Lower leg skin (tissue), 4 donors: ENCODE data around the gene ASPN. TPM values are rescaled to one million over a fixed set of nuclear protein-coding genes. Genes with fewer than 3 reads are reported as not detected.

Source experiments
- DNase-seq, 2 donors: peaks; one replicate each; pipeline ENCODE4 v3.0.0-alpha.2; 2019; ENCODE audit warnings: low spot score in 2 of 2
- H3K4me3 ChIP-seq: fragments of 200-600 bp; sonication (generic); 2 replicates; pipeline ENCODE4 v1.5.1; 2017; ENCODE audit warnings: mild to moderate bottlenecking, low read depth; ENCODE audit not compliant: poor library complexity, severe bottlenecking
- POLR2A ChIP-seq, 2 donors: fragments of 450-650 bp; IDR thresholded peaks; one replicate each; pipeline ENCODE4 v1.6.1; 2016 to 2017; ENCODE audit warnings: antibody characterized with exemption in 2 of 2, mild to moderate bottlenecking in 1 of 2, moderate library complexity in 1 of 2
- WGBS, 2 donors: methylation state at CpG; one replicate each; pipeline ENCODE4 v1.1.5; 2018; 5-methylcytosine and 5-hydroxymethylcytosine counted together
- intact Hi-C: fragments of 100-400 bp; cut with DNase I; formaldehyde crosslinking; loops from one replicate; pipeline ENCODE4 v1.15.0; 2023; ENCODE audit warnings: low total_unique reads
- total RNA-seq, 4 donors: library from RNA; depleted of rRNA; stranded (reverse); fragments of >200 nt; gene quantifications; one replicate each; pipeline ENCODE4 v1.1.0, GENCODE V29; 2016
- TF ChIP-seq, protein P1 (sequence below), 3 donors: fragments of 450-650 bp; IDR thresholded peaks; one replicate each; pipeline ENCODE4 v1.5.1; 2016; ENCODE audit warnings: antibody characterized with exemption in 3 of 3, mild to moderate bottlenecking in 3 of 3, moderate library complexity in 2 of 3

ASPN gene
- total RNA-seq, 4 donors from 2014 or later, result 3.0 to 9.1 (median 5.7) TPM

DNA sequence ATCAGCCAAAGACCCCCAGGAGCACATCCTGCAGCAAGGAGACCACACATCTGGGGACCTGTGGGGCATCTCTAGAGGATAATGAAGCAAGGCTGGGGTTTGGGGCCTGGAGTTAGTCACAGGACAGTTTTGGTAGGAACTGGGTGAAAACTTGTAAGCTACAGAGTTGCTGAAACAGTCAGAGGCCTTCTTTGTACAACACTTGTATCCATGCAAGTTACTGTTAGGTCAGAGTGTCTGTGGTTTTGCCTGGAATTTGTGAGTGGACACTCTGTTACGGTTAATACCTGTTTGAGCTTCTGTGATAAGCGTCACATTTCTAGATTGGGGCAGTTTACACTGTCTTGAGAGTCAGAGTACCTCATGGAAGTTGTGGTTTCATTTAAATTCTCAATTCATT, 22.6 kb upstream of the ASPN start:
- TF ChIP-seq, protein P1, sequence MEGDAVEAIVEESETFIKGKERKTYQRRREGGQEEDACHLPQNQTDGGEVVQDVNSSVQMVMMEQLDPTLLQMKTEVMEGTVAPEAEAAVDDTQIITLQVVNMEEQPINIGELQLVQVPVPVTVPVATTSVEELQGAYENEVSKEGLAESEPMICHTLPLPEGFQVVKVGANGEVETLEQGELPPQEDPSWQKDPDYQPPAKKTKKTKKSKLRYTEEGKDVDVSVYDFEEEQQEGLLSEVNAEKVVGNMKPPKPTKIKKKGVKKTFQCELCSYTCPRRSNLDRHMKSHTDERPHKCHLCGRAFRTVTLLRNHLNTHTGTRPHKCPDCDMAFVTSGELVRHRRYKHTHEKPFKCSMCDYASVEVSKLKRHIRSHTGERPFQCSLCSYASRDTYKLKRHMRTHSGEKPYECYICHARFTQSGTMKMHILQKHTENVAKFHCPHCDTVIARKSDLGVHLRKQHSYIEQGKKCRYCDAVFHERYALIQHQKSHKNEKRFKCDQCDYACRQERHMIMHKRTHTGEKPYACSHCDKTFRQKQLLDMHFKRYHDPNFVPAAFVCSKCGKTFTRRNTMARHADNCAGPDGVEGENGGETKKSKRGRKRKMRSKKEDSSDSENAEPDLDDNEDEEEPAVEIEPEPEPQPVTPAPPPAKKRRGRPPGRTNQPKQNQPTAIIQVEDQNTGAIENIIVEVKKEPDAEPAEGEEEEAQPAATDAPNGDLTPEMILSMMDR (IDR thresholded peaks at IDR 0.05), result no peak
- TF ChIP-seq POLR2A (IDR thresholded peaks at IDR 0.05), result no peak
- 97 to 100% methylated on average over 2 of the region's 2 CpGs for WGBS, 2 donors
- no peak for DNase-seq
- intact Hi-C loops, result no loop called here
- H3K4me3 ChIP-seq, result no peak overlapping the region

DNA sequence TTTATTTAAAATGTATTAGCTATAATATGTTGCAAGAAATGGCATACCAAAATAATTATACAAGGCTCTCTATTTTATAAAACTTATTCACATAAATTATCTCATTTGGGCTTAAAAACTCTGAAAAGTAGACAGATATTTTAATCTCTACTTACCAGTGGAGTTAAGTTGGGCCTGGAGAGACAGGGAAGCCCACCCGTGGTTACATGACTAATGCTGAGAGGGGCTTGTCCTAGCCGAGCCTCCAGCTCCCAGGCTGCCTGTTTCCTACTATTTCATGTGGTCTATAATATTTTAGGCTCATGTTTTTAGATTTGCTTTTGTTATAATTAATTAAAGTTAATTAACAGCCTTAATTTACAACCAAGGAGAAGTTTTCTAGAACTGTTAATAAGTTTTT, 20.9 kb upstream of the ASPN start:
- H3K4me3 ChIP-seq, result no peak overlapping the region
- 75 to 90% methylated on average over 2 of the region's 2 CpGs for WGBS, 2 donors
- no peak for TF ChIP-seq POLR2A (IDR thresholded peaks at IDR 0.05)
- TF ChIP-seq, protein P1 (IDR thresholded peaks at IDR 0.05), result no peak
- no peak for DNase-seq
- intact Hi-C loops, result no loop called here

DNA sequence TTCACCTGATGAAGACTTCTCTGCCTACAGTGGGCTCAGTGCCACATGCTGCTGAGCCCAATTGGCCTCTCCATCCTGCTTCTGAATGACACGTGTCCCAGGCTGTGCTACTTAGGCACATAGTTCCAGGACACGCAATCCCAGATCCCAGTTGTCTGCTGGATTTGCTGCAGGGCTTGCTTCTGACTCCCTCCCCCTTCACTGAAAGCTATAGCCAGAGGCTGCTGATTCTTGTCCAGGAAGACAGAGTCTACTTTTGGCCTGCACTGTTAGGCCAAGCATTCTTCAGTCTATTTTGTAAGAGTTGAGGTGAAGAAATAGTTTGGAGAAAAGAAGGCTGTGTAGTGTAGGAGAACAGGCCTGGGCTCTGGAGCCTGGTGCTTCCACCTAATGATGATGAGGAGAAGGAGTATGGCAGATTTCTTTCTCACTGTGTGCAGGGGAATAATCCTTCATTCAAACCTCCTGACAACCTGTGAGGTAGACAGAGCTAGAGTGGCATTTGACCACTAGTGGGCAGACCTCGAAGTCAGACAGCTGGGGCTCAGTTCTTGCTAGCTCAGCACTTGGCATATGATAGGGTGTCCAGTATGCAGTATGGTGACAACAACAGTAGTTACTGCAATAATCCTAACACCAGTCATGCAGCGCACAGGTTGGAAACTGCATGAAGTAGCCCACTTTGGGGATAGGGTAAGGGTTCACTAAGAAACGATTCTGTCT, 19.5 kb upstream of the ASPN start:
- H3K4me3 ChIP-seq, result no peak overlapping the region
- DNase-seq, result peak in 1 of 2 donors; percentile 61
- WGBS, 2 donors, result 60 to 62% methylated on average over 5 of the region's 5 CpGs
- TF ChIP-seq, protein P1 (IDR thresholded peaks at IDR 0.05), result no peak
- intact Hi-C loops, result no loop called here

DNA sequence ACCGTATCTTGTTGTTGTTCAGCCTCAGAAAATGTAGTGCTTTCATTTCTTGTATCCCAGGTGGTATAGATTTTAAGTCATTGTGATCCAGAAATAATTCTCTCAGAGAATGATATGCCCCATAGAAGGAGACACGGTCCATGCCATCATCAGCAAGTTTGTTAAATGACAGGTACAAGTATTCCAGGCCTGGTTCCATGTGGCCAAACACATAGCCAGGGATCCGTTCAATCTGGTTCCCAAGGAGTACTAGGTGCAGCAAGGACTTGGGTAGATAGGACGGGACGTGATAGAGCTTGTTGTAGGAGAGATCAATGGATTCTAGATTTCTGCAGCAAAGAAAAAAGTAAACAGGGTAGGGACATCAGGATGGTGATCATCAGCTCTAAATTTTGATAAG, 18.4 kb upstream of the ASPN start:
- no peak overlapping the region for H3K4me3 ChIP-seq
- WGBS, 2 donors, result 67 to 83% methylated on average over 5 of the region's 5 CpGs
- intact Hi-C loops, result no loop called here
- DNase-seq, result no peak
- no peak for TF ChIP-seq POLR2A (IDR thresholded peaks at IDR 0.05)
- TF ChIP-seq, protein P1 (IDR thresholded peaks at IDR 0.05), result no peak

DNA sequence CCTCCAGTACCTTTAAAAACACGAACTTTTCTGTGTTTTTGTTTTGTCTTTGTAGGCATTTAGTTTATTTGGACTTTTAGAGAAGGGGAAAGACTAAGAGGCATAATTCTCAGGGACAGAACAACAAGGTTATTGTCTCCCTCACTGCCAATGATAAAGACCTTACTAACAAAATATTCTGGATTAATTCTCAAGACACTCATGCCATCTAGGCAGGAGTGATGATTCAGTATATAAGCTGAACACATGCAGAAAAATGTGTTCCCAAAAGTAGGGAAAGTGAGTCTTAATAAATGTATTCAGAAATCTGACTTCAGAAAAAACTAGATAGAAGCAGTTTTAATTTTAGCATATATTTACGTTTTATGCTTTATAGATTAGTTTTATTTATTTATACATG, 17.4 kb upstream of the ASPN start:
- DNase-seq, result no peak
- intact Hi-C loops, result no loop called here
- WGBS, 2 donors, result 72 to 85% methylated on average over 2 of the region's 2 CpGs
- TF ChIP-seq, protein P1 (IDR thresholded peaks at IDR 0.05), result no peak
- no peak for TF ChIP-seq POLR2A (IDR thresholded peaks at IDR 0.05)
- no peak overlapping the region for H3K4me3 ChIP-seq
